CD4-positive, alpha-beta T cell (primary cell): ENCODE results near the gene KLHL36. TPM values are rescaled to one million over a fixed set of nuclear protein-coding genes. Genes with fewer than 3 reads are reported as not detected.
A peak's percentile ranks its signal among the peaks of the same experiment; 100 is the strongest.
"Not testable (repeated sequence)": the region's sequence is repeated elsewhere in the genome, so short reads cannot be mapped to it uniquely, and the experiment has no call there.

Source experiments
- ATAC-seq: fragments of 200-7000 bp; cut with Tn5 transposase; one replicate; pipeline ENCODE4 v1.10.0; 2022; ENCODE audit warnings: mild to moderate bottlenecking; ENCODE audit not compliant: poor library complexity
- CTCF ChIA-PET: fragments of 350-600 bp; sonication (Branson Sonifier 250); formaldehyde crosslinking; loops from one replicate; lab custom pipeline; 2021; ENCODE audit warnings: antibody characterized with exemption, inconsistent platforms; lab: Charles Lee
- POLR2A ChIA-PET: fragments of 350-600 bp; sonication (Branson Sonifier 250); formaldehyde crosslinking; loops from one replicate; lab custom pipeline; 2021; ENCODE audit warnings: antibody characterized with exemption, inconsistent platforms; lab: Charles Lee
- DNase-seq, 14 experiments: peaks; one replicate each; pipeline ENCODE4 v3.0.0-alpha.2; 2013 to 2020; ENCODE audit warnings: mixed read lengths in 2 of 14
- H3K27ac ChIP-seq, 2 donors: one replicate each; pipeline versions ENCODE4 v1.5.1 to v1.7.0; 2013; ENCODE audit warnings: low read length in 2 of 2, low read depth in 1 of 2, mild to moderate bottlenecking in 1 of 2
- H3K27me3 ChIP-seq, 2 experiments: 1 replicate in 1 of 2; 2 replicates in 1 of 2; pipeline versions ENCODE4 v1.6.1 to v1.7.0; 2013; ENCODE audit warnings: low read length in 2 of 2, control low read depth in 1 of 2, mild to moderate bottlenecking in 1 of 2, moderate library complexity in 1 of 2; ENCODE audit not compliant: insufficient read depth in 2 of 2, control insufficient read depth in 1 of 2
- H3K36me3 ChIP-seq: one replicate; pipeline ENCODE4 v1.6.1; 2013; ENCODE audit warnings: low read length, control low read depth; ENCODE audit not compliant: insufficient read depth
- H3K4me1 ChIP-seq: one replicate; pipeline ENCODE4 v1.6.1; 2013; ENCODE audit warnings: low read length, control low read depth; ENCODE audit not compliant: insufficient read depth
- H3K4me3 ChIP-seq: one replicate; pipeline ENCODE4 v1.5.1; 2013; ENCODE audit warnings: mild to moderate bottlenecking, low read length, moderate library complexity
- H3K9me3 ChIP-seq, 2 experiments: 1 replicate in 1 of 2; 2 replicates in 1 of 2; pipeline versions ENCODE4 v1.6.1 to v1.7.0; 2013; ENCODE audit warnings: low read length in 2 of 2, mild to moderate bottlenecking in 2 of 2, control low read depth in 1 of 2, moderate library complexity in 1 of 2; ENCODE audit not compliant: control insufficient read depth in 1 of 2, insufficient read depth in 1 of 2
- H3K27ac Mint-ChIP-seq: one replicate; pipeline ENCODE4 v1.8.0; 2020; ENCODE audit warnings: mixed read lengths
- H3K27me3 Mint-ChIP-seq: one replicate; pipeline ENCODE4 v1.8.0; 2021; ENCODE audit warnings: mixed read lengths
- H3K36me3 Mint-ChIP-seq: one replicate; pipeline ENCODE4 v1.8.0; 2021; ENCODE audit warnings: low read depth, mixed read lengths
- H3K4me1 Mint-ChIP-seq: one replicate; pipeline ENCODE4 v1.8.0; 2021; ENCODE audit warnings: low read depth, mixed read lengths
- H3K4me3 Mint-ChIP-seq: one replicate; pipeline ENCODE4 v1.8.0; 2020; ENCODE audit warnings: mild to moderate bottlenecking, mixed read lengths
- H3K9me3 Mint-ChIP-seq: one replicate; pipeline ENCODE4 v1.8.0; 2020; ENCODE audit warnings: mixed read lengths
- CTCF ChIP-seq: fragments of 200-600 bp; IDR thresholded peaks from one replicate; pipeline ENCODE4 v1.8.0; 2022; ENCODE audit warnings: antibody characterized with exemption, mild to moderate bottlenecking
- intact Hi-C, 2 experiments: fragments of 100-400 bp; cut with DNase I in 1 of 2; cut with micrococcal nuclease in 1 of 2; formaldehyde crosslinking; loops; one replicate each; pipeline versions ENCODE4 v1.15.1 to v1.9.0; 2023 to 2025; cut with DNase I, micrococcal nuclease
- total RNA-seq, 174 experiments: library from RNA in 2 of 174; stranded (reverse) in 2 of 174; gene quantifications; one replicate each; pipeline ENCODE4 v1.2.3 and lab custom pipeline; 2021 to 2026

KLHL36 gene
- total RNA-seq, 2 experiments from 2014 or later = 76.6 to 78.6 TPM

- H3K4me3 ChIP-seq = no peak overlapping the region
- Mint-ChIP-seq H3K36me3 (peaks cover 29% of the 10 kb centered on the region), H3K4me3 (peak overlapping the region; percentile 85), H3K9me3 (no peaks in the 10 kb centered on the region), H3K4me1 (peaks cover 41% of the 10 kb centered on the region), H3K27ac (peak overlapping the region; percentile 64), H3K27me3 (no peaks in the 10 kb centered on the region)
- intact Hi-C loops = loop anchor here (1.0 to 5.0 kb wide), 2 partner anchors 37 to 108 kb away; no protein-coding TSS in a partner anchor
- no peak for TF ChIP-seq CTCF
- no peak overlapping the region for H3K27ac ChIP-seq
- H3K27me3 ChIP-seq = no peaks in the 10 kb centered on the region
- H3K9me3 ChIP-seq = no peaks in the 10 kb centered on the region
- POLR2A ChIA-PET = interaction anchor here (0.7 to 6.0 kb wide), 9 partner anchors 10 to 120 kb away, joined by 3 to 135 read pairs (median 4); partner anchors contain the start of gene KLHL36
- no peak for DNase-seq
- no peak for ATAC-seq
- peaks cover 39% of the 10 kb centered on the region for H3K4me1 ChIP-seq
- CTCF ChIA-PET = interaction anchor here (0.8 to 1.5 kb wide), 3 partner anchors 18 to 108 kb away, joined by 3 to 6 read pairs (median 3); no protein-coding TSS in a partner anchor
- peaks cover 17% of the 10 kb centered on the region for H3K36me3 ChIP-seq
Observed at GRCh38 chr16:84618581-84619460, 29.5 kb upstream of the KLHL36 start.

GRCh38 chr16:84620913-84621312 lies 27.4 kb upstream of the KLHL36 start:
- peaks cover 18% of the 10 kb centered on the region for H3K4me1 ChIP-seq
- not testable (repeated sequence) for H3K27ac ChIP-seq, H3K9me3 ChIP-seq, H3K36me3 ChIP-seq, H3K4me3 ChIP-seq, H3K9me3 Mint-ChIP-seq, H3K27me3 ChIP-seq, H3K4me3 Mint-ChIP-seq, DNase-seq, H3K27me3 Mint-ChIP-seq, ATAC-seq, H3K27ac Mint-ChIP-seq
- Mint-ChIP-seq H3K4me1 (peaks cover 20% of the 10 kb centered on the region), H3K36me3 (peaks cover 12% of the 10 kb centered on the region)
- intact Hi-C loops = loop anchor here (5.0 kb wide), 2 partner anchors 51 to 344 kb away; no protein-coding TSS in a partner anchor
- CTCF ChIA-PET = interaction anchor here (0.8 to 4.1 kb wide), 9 partner anchors 10 to 331 kb away, joined by 3 to 32 read pairs (median 15); no protein-coding TSS in a partner anchor
- POLR2A ChIA-PET = interaction anchor here (1.0 to 2.8 kb wide), 5 partner anchors 23 to 112 kb away, joined by 3 to 12 read pairs (median 3); no protein-coding TSS in a partner anchor

GRCh38 chr16:84625556-84625955 lies 22.8 kb upstream of the KLHL36 start:
- Histone ChIP-seq H3K27me3 (no peaks in the 10 kb centered on the region), H3K9me3 (no peaks in the 10 kb centered on the region), H3K27ac (no peak overlapping the region), H3K36me3 (no peaks in the 10 kb centered on the region), H3K4me3 (no peak overlapping the region), H3K4me1 (peaks cover 19% of the 10 kb centered on the region)
- Mint-ChIP-seq H3K4me3 (no peak overlapping the region), H3K27me3 (no peaks in the 10 kb centered on the region), H3K4me1 (peaks cover 23% of the 10 kb centered on the region), H3K9me3 (no peaks in the 10 kb centered on the region), H3K27ac (no peak overlapping the region), H3K36me3 (no peaks in the 10 kb centered on the region)
- ATAC-seq (no peak), DNase-seq (no peak)
- no peak for TF ChIP-seq CTCF
- intact Hi-C loops = no loop called here
- CTCF ChIA-PET = no interaction called here
- POLR2A ChIA-PET = no interaction called here
